ENCODE data around the gene MPPED1.

Gene MPPED1

DNA sequence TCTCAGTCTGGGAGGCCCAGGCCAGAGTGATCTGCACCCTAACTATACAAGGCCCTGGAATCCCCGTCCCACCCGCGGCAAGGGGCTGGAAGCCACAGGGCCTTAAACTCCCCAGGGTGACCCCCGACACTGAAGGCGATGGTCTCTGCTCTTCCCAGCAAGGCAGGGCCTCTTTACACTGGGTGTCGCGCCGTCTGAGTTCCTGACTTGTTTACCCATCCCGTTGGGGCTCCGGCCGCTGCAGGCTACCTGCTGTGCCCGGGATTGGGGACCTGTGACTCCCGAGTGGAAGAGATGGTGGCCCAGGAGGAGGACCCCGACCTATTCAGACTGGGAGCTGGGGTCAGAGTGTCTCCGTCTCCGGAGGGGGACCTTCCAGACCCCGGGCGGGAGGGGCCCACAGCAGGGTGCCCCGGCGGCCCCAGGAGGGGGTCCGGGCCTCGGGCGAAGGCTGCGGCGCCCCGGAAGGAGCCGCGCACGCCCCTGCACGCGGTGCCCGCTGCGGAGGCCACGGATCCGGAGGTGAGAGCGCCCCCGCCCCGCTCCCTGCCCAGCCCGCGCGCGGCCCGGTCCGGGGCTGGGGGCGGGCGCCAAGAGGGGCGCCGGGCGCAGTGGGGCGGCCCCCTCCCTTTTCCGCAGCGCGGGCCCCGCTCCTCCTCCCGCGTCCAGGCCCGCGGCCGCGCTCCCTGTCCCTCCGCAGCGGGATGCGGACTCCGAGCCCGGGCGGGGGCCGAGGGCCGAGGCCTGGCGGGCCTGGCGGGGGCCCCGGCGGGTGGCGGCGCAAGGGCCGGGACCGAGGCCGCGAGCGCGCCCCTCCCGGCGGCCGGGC lies 560 bp upstream of the MPPED1 start:
- no peak for TF ChIP-seq CTCF (IDR thresholded peaks at IDR 0.05; ENCODE audit: low read length, missing control alignments)
- DNase-seq (ENCODE audit: low read depth): no peak
- H3K4me3 ChIP-seq (replicated peaks; ENCODE audit: low read depth, low read length): no peak overlapping the region

- H3K4me3 ChIP-seq (replicated peaks; ENCODE audit: low read depth, low read length): no peak overlapping the region
- no peak for TF ChIP-seq CTCF (IDR thresholded peaks at IDR 0.05; ENCODE audit: low read length, missing control alignments)
- no peak for DNase-seq (ENCODE audit: low read depth)
These were observed 1.3 kb downstream of the MPPED1 start for GRCh38 chr22:43412808-43413795.

DNA sequence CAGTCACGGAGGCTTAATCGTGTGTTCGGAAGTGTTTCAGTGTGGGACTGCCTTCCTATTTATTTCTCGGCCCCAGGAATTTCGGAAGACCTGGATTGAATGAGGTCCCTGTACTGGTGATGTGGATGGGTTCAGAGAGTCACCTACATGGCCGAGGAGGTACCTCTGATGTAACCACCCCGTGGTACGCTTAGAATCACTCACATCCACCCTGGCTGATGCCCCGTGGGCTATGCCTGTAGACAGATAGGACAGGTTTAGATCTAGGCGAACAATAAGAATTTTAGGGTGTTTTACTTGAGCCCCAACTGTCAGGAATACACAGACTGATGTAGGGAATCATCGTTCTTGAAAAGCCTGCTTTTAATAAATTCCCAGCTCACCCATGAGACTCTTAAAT lies 2.0 kb downstream of the MPPED1 start:
- no peak for DNase-seq (ENCODE audit: low read depth)

GRCh38 chr22:43415681-43416080 lies 3.9 kb downstream of the MPPED1 start:
- H3K4me3 ChIP-seq (replicated peaks; ENCODE audit: low read depth, low read length): no peak overlapping the region
- no peak for TF ChIP-seq CTCF (IDR thresholded peaks at IDR 0.05; ENCODE audit: low read length, missing control alignments)
- no peak for DNase-seq (ENCODE audit: low read depth)

More for the DNA sequence above, 2.0 kb downstream of the MPPED1 start:
- TF ChIP-seq CTCF (IDR thresholded peaks at IDR 0.05; ENCODE audit: low read length, missing control alignments): no peak
- H3K4me3 ChIP-seq (replicated peaks; ENCODE audit: low read depth, low read length): no peak overlapping the region

DNA sequence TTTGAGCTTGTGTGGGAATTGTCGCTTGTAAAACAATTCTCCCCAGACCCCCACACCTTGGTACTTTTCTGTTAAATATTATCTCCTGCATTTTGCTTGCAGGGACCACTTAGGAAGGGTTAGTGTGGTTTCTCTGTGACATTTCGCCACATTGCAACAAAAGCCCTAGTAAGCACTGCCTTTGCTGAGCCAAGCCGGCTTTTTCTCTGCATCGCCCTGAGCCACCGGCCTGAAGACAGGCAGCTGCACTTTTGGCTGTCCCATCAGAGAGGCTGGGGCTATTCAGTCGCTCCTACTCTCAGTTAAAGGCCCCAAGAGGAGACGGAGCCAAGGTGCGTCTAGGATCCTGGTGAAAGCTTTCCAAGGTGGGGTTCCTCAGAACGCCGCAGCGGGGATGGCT lies 5.7 kb downstream of the MPPED1 start:
- TF ChIP-seq CTCF (IDR thresholded peaks at IDR 0.05; ENCODE audit: low read length, missing control alignments): no peak

DNA sequence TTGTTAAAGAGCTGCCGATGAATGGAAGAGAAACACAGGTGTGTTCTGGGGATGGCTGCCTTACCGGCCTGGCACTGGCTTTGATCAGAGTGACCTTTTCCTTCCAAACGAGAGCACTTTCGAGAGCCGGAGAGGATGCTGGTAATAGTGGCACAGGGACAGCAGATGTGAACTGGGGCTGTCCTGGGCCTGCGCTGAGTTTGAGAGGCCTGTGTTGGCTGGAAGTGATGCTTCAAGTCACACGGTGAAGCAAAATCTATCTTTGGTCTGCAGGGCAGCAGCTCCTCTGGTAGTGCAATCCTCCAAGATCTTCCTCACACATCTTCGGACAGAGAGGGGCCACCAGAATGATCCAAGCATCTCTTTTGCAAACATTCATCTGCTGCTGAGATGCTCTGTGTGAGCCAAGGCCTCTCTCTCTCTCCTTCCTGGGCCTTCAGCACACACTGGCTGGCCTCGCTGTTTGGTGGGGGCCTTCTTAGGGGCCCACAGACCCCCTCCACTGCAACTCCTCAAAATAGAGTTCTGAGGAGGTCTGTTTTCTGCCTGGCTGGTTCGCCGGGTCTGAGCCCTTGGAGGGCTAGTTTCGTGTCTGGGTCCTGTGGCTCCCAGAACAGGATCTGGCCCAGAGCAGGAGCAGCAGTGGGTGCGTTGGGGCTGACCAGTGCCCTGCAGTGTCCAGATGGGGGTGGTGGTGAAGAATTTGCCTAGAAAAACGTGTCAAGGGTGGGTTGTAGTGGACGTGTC lies 6.4 kb downstream of the MPPED1 start:
- DNase-seq (ENCODE audit: low read depth): no peak
- no peak for TF ChIP-seq CTCF (IDR thresholded peaks at IDR 0.05; ENCODE audit: low read length, missing control alignments)
- H3K4me3 ChIP-seq (replicated peaks; ENCODE audit: low read depth, low read length): no peak overlapping the region

More for the DNA sequence above, 5.7 kb downstream of the MPPED1 start:
- H3K4me3 ChIP-seq (replicated peaks; ENCODE audit: low read depth, low read length): no peak overlapping the region
- no peak for DNase-seq (ENCODE audit: low read depth)
